Effector CD4-positive, alpha-beta T cell (primary cell): Measurements from ENCODE around the gene ATAD3B.

Experiments used
- DNase-seq: peaks from one replicate; pipeline ENCODE4 v3.0.0-alpha.2; 2020

ATAD3B gene

DNA sequence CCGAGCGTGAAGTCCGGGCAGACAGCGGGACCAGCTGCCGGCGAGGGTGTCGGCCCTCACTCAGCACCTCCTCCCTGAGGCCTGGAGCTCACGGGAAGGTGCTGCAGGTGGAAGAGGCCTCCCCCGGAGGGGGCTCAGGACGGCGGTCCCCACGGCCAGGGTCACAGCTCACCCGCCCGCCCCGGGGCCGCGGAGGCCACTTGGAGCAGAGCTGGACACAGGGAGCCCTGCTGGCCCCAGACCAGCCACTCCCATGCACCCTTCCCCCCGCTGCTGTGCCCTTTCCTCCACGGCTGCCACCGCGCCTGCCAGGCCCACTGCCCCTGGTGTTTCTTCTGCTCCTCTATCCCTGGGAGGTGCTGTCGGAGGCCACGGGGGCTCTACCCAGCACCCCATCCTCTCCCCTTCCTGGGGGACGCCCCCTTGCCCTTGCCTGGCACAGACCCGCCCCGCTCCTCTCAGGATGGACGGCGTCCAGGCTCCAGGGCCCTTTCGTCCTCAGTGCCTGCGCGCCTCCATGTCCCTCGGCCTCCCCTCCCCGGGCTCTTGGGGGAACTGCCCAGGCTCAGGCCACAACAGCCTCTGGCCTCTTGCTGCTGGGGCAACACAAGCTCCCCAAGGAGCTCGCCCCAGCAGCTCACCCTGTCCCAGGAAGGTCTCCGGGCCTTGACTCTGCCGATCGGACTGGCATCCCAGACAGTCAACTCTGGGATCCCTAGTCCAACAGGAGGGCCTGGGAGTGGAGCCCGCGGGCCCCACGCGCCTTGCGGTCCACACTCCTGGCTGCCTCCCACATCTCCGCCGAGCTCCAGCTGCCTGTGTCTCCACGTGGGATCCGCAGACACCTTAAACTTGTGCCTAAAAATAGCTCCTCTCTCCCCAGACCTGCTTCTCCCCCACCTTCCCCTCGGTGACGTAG, 64.7 kb downstream of the ATAD3B start:
- no peak for DNase-seq

DNA sequence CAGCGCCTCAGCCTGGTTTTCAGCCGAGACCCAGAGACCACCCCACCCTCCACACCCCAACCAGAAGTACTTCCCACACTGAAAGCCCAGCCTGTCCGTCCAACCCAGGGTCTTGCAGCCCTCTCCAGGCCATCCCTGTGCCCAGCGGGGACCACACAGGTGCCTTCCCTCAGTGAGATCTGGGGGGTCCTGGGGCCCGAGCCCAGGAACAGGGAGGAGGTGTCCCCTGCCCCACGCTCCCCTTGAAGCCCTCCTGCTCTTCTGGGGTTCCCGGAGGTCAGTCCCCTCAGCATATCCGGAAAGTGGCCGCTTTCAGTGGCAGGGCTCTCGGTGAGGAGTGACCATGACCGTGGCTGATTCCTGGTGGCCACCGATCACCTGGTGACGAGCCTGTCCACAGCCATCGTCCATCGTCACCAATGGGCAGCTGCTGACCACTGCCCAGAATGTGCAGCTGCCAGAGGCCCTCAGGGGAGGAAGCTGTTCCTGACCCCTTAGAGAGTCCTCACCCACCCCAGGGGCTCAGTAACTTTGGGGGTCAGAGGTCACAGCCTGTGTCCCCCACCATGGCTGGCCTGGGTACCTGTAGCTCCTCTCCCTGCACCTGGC, 65.5 kb downstream of the ATAD3B start:
- no peak for DNase-seq

DNA sequence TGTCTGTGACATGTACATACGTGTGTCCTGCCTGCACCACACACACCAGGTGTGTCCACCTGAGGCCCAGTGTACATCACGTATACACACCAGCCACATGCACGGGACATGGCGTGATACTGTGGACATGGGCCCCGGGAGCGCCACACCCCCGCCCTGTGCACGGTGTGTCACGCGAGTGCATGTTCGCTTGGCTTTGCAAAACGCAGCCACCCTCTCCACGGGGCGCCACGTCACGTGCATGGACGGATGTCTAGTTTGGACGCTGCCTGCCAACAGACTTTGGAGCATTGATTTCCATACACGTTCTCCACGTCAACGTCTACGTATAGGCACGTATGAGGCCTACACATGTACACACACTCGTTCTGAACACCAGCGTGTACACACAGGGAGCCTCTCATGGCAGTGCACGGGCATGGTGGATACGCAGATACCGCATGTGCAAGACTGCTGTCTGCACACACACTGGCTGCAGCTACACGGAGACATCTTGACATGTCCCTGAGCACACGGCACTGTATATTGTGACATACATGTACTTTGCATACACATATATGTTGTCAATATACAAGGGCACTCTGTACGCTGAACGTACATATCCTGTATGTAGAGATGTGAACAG, 66.2 kb downstream of the ATAD3B start:
- DNase-seq = no peak

DNA sequence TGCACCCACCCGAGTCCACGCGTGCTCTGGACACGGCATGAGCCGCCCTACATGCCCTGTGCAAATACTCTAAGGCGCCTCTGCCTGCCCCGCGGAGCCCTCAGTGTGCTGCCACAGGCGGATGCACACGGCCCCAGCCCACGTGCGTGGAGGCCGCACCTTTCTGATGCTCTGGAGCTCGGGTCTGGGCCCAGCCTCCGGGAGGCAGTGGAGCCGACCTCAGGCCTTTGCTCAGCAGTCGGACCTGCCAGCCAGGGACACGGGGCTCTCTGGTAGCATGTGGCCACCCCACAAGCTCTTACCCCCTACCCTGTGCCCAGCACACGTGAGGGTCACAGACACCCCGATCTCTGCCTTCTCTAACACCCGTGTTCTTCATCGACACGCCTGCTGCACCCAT, 66.8 kb downstream of the ATAD3B start:
- no peak for DNase-seq

DNA sequence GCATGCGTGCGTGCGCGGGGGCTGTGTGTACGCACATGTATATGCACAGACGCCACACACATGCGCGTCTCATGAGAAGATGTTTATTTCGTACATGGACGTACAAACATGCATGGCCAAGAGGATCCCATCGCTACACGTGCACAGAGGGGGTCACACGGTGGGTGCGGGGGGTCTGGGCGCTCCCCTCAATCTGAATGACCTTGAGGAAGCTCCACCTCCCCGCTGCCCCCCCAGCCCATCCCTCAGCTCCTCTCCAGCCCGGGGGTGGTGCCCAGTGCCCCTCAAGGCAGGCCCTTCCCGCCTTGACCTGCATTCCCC, 67.4 kb downstream of the ATAD3B start:
- DNase-seq = no peak

DNA sequence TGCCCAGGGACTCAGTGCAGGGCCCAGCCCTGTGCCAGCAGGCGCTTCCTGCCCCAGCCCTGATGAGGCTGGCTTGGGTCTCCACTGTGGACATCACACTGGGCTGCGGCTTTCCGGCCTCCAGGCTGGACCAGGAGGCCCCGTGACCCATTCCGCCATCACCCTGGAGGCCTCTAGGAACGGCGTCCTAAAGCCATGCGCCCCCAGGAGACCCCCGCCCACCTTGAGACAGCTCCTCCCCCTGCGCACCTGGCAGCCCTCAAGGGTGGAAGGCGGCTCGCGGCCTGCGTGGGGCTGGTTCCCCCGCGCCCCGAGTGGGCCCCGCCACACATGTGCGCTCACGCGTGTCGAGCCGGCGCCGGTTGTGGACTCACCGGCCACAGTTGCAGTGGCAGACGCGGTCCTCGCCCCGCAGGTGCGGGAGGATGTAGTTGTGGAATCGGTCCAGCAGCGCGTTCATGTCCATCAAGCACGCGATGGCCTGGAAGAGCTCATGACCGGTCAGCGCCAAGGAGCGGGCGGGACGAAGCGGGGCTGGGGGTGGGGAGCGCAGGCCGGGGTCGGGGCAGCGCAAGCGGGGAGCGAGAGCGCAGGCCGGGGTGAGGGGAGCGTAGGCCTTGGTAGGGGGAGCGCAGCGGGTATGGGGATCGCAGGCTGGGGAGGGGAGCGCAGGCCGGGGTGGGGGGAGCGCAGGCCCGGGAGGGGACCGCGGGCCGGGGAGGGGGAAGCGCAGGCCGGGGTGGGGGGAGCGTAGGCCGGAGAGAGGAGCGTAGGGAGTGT, 67.9 kb downstream of the ATAD3B start:
- no peak for DNase-seq

DNA sequence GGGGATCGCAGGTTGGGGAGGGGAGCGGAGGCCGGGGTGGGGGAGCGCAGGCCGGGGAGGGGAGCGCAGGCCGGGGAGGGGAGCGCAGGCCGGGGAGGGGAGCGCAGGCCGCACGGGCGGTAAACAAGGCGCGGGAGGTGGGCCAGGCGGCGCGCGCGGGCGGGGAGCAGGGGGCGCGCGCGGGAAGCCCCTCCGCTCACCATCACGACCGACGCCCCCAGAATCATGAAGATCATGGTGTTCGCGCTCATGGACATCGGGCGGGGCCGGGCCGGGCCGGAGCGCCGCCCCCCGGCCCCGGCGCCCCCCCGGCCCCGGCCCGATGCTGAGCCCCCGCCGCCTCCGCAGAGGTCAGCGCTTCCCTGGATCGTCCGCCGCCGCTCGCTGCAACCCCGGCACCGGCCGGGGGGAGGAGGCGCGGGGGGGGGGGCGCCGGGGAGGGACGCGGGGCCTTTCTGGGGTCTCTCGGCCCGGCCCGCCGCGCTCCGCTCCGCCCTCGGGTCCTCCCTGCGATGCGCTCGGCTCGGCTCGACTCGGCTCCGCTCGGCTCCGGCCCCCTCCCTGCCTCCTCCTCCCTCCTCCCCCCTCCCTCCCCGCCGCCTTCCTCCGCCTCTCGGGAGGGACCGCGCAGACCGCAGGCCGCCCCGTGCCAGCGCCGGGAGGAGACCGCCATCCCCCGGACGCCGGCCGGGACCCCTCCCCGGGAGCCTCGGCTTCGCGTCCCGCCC, 68.7 kb downstream of the ATAD3B start, which contains the start of gene TMEM240:
TSS of gene TMEM240 (minus strand) at position 535 of the 728 bp plus-strand sequence. CDS start at position 257, 278 bp downstream.
- DNase-seq = peak; percentile 27

DNA sequence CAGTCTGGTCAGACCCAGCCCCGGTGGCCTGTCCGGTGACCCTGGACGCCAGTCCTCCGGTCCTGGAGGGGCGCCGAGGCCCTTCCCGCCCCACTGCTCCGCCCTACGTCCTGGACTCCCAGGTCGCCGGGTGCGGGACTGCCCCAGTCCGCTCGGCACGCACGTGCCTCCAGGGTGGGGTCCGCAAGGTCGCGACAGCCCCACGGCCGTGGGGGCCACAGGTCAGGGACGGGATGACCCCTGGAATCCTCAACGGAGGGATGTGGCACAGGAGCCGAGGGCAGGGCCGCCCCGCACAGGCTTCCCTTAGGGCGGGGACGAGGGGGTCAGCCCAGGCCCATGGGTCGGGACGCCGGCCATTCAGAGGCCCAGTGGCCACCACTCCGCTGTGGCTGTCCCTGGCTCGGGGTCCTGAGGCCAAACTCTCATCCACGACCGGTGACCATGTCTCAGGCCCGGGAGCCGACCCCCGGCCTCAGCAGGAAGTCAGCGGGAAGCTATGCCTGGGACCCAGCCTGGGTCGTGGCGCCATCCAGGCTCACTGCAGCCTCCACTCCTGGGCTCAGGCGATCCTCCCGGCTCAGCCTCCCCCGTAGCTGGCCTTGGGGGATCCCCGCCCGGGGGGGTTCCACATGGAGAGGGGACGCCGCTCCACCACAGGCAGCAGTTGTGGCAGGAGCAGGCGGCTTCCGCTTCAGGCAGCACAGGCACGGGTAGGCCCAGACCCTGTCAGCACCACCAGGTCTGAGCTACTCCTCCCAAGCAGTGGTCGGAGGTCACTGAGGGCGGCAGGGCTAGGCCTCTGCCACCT, 69.5 kb downstream of the ATAD3B start:
- DNase-seq = no peak

DNA sequence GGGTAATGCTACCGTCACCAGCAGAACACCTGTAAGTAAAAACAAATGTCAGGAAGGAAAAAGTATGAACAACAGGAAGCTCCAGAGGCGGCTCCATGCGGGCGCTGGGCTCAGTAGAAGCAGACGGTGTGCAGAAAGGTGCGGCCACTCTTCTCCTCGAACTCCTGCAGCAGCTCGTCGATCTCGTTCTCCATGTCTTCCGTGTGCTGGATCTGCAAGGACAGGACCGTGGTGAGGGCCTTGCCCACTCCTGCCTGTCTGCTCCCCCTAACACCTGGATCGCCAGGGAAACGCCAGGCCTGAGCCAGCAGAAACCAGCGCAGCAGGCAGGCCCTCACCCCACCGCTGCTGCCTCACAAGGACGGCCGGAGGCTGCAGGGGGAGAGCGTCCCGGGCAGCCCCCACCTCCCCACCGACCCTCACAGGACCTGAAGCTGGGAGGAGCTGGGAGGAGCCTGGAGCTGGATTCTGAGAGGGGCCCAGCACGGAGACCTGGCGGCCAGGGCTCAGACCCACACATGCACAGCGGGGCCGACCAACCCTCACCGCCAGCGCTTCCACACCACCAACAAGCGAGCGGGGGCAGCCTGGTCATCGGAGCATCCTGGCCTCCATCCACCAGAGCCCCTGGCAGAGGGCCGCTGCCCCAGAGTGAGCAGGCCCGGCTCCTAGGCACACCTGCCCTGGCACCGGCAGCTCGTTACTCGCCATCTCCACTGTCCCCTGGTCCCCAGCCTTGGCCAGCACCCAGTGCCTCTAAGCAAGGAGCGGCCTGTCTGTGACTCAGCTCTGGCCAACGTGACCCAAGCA, 70.6 kb downstream of the ATAD3B start:
- DNase-seq = no peak

DNA sequence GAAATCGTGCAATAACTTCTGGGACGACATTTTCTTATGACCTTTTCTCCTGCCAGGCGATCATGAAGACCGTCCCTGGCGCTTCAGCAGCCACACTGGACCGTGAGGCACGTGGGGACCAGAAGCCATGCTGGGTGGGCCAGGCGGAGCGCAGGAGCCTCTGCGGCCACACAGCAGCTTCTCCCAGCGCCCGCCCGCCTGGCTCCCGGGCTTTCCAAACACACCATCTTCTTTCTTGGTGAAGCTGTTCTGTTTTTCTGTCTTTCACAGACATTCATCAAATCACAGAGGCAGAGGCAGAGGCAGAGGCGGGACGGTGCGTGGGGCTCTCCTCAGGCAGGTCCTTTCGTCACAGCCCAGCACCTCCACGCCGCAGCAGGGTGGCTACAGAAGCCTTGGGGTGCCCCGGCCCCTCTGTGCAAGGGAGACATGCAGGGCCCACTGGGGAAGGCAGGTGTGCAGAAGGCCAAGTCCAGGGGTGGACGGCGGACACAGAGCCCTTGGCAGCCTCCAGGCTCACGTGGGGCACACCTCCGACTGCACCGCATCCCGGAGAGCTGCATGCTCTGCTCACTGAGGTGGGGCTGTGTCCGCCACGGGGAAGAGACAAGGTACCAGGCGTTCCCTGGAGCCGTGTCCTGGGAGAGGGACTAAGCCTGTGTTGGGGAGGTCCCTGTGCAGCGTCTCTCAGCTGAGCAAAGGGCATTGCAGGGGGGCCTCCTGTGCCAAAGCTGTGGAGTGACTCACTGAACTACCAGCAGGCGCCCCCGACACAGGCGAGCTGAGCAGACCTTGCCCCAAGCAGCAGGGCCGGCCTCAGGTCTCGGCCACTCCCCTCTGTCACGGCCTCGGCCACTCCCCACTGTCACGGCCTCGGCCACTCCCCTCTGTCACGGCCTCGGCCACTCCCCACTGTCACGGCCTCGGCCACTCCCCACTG, 71.5 kb downstream of the ATAD3B start:
- no peak for DNase-seq

DNA sequence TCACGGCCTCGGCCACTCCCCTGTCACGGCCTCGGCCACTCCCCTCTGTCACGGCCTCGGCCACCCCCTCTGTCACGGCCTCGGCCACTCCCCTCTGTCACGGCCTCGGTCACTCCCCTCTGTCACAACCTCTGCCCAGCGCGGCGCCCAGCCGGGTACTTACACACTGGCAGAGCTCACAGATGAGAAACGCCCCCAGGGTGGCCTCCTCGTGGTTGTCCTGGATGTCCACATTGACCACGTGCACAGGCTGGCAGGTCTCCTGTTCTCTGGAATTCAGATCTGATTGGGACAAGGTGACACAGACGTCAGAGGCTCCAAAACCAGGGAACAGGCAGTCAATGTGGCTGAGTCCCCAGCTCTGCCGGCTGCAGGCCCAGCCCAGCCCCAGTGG, 72.1 kb downstream of the ATAD3B start:
- DNase-seq = no peak

DNA sequence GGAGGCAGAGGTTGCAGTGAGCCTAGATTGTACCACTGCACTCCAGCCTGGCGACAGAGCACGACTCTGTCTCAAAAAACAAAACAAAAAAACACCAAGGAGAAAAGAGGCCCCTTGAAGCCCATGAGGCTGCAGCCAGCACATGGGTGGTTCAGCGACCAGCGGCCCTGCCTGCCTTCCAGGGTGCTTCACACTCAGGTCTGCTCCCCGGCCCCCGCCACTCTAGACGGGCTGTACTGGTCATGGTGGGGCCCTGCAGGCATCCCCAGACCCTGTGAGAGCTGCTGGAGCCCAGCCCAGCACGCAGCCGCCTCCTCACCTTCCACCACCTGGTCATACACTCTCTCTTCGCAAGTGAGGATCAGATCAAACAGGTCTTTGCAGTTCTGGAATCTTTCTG, 73.0 kb downstream of the ATAD3B start:
- DNase-seq = no peak
